Mucosa of descending colon (tissue), 3 donors: ENCODE data around the gene ZNF609. TPM values are rescaled to one million over a fixed set of nuclear protein-coding genes. Genes with fewer than 3 reads are reported as not detected.

Experiments
- ATAC-seq: fragments of 200-7000 bp; cut with Tn5 transposase; one replicate; pipeline ENCODE4 v1.9.1; 2020; ENCODE audit warnings: mild to moderate bottlenecking, moderate library complexity
- DNase-seq, 3 donors: peaks; one replicate each; pipeline ENCODE4 v3.0.0-alpha.2; 2020
- H3K36me3 ChIP-seq: fragments of 200-600 bp; one replicate; pipeline ENCODE4 v1.8.0; 2021; ENCODE audit warnings: low read depth, mild to moderate bottlenecking
- H3K4me1 ChIP-seq: fragments of 200-600 bp; one replicate; pipeline ENCODE4 v1.8.0; 2021; ENCODE audit warnings: low read depth, mild to moderate bottlenecking
- H3K4me3 ChIP-seq: fragments of 200-600 bp; one replicate; pipeline ENCODE4 v1.8.0; 2021; ENCODE audit warnings: mild to moderate bottlenecking
- H3K9me3 ChIP-seq: fragments of 200-600 bp; one replicate; pipeline ENCODE4 v1.8.0; 2021; ENCODE audit warnings: mild to moderate bottlenecking
- CTCF ChIP-seq: fragments of 200-600 bp; IDR thresholded peaks from one replicate; pipeline ENCODE4 v1.8.0; 2022; ENCODE audit warnings: antibody characterized with exemption, mild to moderate bottlenecking
- intact Hi-C, 2 donors: fragments of 100-400 bp; cut with DNase I in 1 of 2; cut with micrococcal nuclease in 1 of 2; formaldehyde crosslinking; loops; one replicate each; pipeline versions ENCODE4 v1.11.0 to v1.11.1; 2022; cut with DNase I, micrococcal nuclease
- total RNA-seq, 3 donors: library from RNA; stranded (reverse); fragmentation: NEBNext Ultra II Directional in 2 of 3; extraction: Animal tissue kit (Norgen Biotek cat#: 25700) in 2 of 3; gene quantifications; one replicate each; pipeline versions ENCODE4 v1.2.1 to v1.2.4, GENCODE V29; 2021 to 2023
- donor health status: DM: no; HTN: no; CAD: no; lungs with moderate emphysema.
- donor health status: DM: no; HTN: no; CAD: no.
- donor health status: DM: no; HTN: yes; CAD: no.

Gene ZNF609
- total RNA-seq, 3 donors from 2014 or later = 25.4 to 49.2 (median 29.5) TPM

GRCh38 chr15:64466408-64467141 is 6.2 kb downstream of the ZNF609 start:
- Histone ChIP-seq H3K4me1 (peaks cover 21% of the 10 kb centered on the region), H3K36me3 (no peaks in the 10 kb centered on the region), H3K4me3 (no peak overlapping the region), H3K9me3 (no peaks in the 10 kb centered on the region)
- ATAC-seq (no peak), DNase-seq (no peak)
- TF ChIP-seq CTCF = no peak
- intact Hi-C loops = no loop called here

GRCh38 chr15:64472161-64472560 is 11.8 kb downstream of the ZNF609 start:
- Histone ChIP-seq H3K4me3 (no peak overlapping the region), H3K36me3 (no peaks in the 10 kb centered on the region), H3K4me1 (no peaks in the 10 kb centered on the region), H3K9me3 (no peaks in the 10 kb centered on the region)
- ATAC-seq = no peak
- intact Hi-C loops = no loop called here
- DNase-seq = no peak
- no peak for TF ChIP-seq CTCF

GRCh38 chr15:64474846-64475245 is 14.5 kb downstream of the ZNF609 start:
- Histone ChIP-seq H3K4me1 (no peaks in the 10 kb centered on the region), H3K4me3 (no peak overlapping the region), H3K9me3 (no peaks in the 10 kb centered on the region), H3K36me3 (no peaks in the 10 kb centered on the region)
- no peak for DNase-seq
- TF ChIP-seq CTCF = no peak
- intact Hi-C loops = no loop called here
- ATAC-seq = no peak

GRCh38 chr15:64476550-64476949 is 16.2 kb downstream of the ZNF609 start:
- no peak for ATAC-seq
- Histone ChIP-seq H3K9me3 (no peaks in the 10 kb centered on the region), H3K4me3 (no peak overlapping the region), H3K36me3 (no peaks in the 10 kb centered on the region), H3K4me1 (no peaks in the 10 kb centered on the region)
- no peak for DNase-seq
- intact Hi-C loops = no loop called here
- TF ChIP-seq CTCF = no peak

GRCh38 chr15:64478863-64479262 is 18.5 kb downstream of the ZNF609 start:
- Histone ChIP-seq H3K4me3 (no peak overlapping the region), H3K9me3 (no peaks in the 10 kb centered on the region), H3K36me3 (no peaks in the 10 kb centered on the region), H3K4me1 (no peaks in the 10 kb centered on the region)
- intact Hi-C loops = no loop called here
- no peak for TF ChIP-seq CTCF
- no peak for ATAC-seq
- no peak for DNase-seq
